ENCODE measurements around the gene AHCTF1.

Gene AHCTF1

GRCh38 chr1:246931549-246932365 lies at the start of gene AHCTF1:
Gene AHCTF1, minus strand, starts transcription at chr1:246931948. Its CDS starts 13,578 bp downstream, at chr1:246918370.
- DNase-seq = peak; percentile 97

GRCh38 chr1:246978785-246979184 lies 47.0 kb upstream of the AHCTF1 start:
- DNase-seq = no peak

GRCh38 chr1:246978281-246978680 lies 46.5 kb upstream of the AHCTF1 start:
- DNase-seq = no peak

GRCh38 chr1:246971969-246972368 lies 40.2 kb upstream of the AHCTF1 start:
- DNase-seq = no peak

GRCh38 chr1:246971090-246971721 lies 39.5 kb upstream of the AHCTF1 start:
- DNase-seq = peak; percentile 32

- DNase-seq = no peak
These were observed 37.9 kb upstream of the AHCTF1 start for GRCh38 chr1:246969621-246970020.

GRCh38 chr1:246966502-246966901 lies 34.8 kb upstream of the AHCTF1 start:
- no peak for DNase-seq

- no peak for DNase-seq
These were observed 28.4 kb upstream of the AHCTF1 start for GRCh38 chr1:246959944-246960693.

GRCh38 chr1:246954126-246954525 lies 22.4 kb upstream of the AHCTF1 start:
- DNase-seq = no peak

- DNase-seq = no peak
These were observed 19.7 kb upstream of the AHCTF1 start for GRCh38 chr1:246951413-246951812.

- DNase-seq = no peak
These were observed 18.2 kb upstream of the AHCTF1 start for GRCh38 chr1:246949956-246950355.

GRCh38 chr1:246947255-246947654 lies 15.5 kb upstream of the AHCTF1 start:
- DNase-seq = no peak

- DNase-seq = no peak
These were observed 14.6 kb upstream of the AHCTF1 start for GRCh38 chr1:246946366-246946765.

GRCh38 chr1:246934765-246935164 lies 3.0 kb upstream of the AHCTF1 start:
- DNase-seq = no peak

- no peak for DNase-seq
These were observed 2.1 kb upstream of the AHCTF1 start for GRCh38 chr1:246933893-246934292.

GRCh38 chr1:246932366-246932700 lies 585 bp upstream of the AHCTF1 start:
- DNase-seq = no peak

- peak; percentile 48 for DNase-seq
These were observed 759 bp downstream of the AHCTF1 start for GRCh38 chr1:246930830-246931548.

GRCh38 chr1:246925997-246926626 lies 5.6 kb downstream of the AHCTF1 start:
- DNase-seq = no peak

- DNase-seq = no peak
These were observed 7.8 kb downstream of the AHCTF1 start for GRCh38 chr1:246923900-246924299.

GRCh38 chr1:246923482-246923881 lies 8.3 kb downstream of the AHCTF1 start:
- no peak for DNase-seq

GRCh38 chr1:246921481-246921880 lies 10.3 kb downstream of the AHCTF1 start:
- DNase-seq = no peak

- DNase-seq = no peak
These were observed 11.8 kb downstream of the AHCTF1 start for GRCh38 chr1:246919902-246920301.
